Measurements from ENCODE around the gene SEPSECS.

The SEPSECS gene

GRCh38 chr4:25075129-25075528 is 85.1 kb downstream of the SEPSECS start:
- H4K20me1 ChIP-seq (ENCODE audit: insufficient read depth, low read length), result no peaks in the 10 kb centered on the region
- no peak overlapping the region for H3K4me2 ChIP-seq (ENCODE audit: insufficient read depth, low read length)
- H3K27me3 ChIP-seq (ENCODE audit: insufficient read depth, low read length, poor library complexity), result no peaks in the 10 kb centered on the region
- H3K79me2 ChIP-seq (ENCODE audit: insufficient read depth, low read length), result no peaks in the 10 kb centered on the region
- no peaks in the 10 kb centered on the region for H3K36me3 ChIP-seq (ENCODE audit: insufficient read depth, low read length)
- no peak overlapping the region for H2AFZ ChIP-seq (ENCODE audit: low read depth, low read length)
- no peak overlapping the region for H3K27ac ChIP-seq (ENCODE audit: low read length)
- H3K4me1 ChIP-seq (ENCODE audit: insufficient read depth, low read length), result no peaks in the 10 kb centered on the region
- H3K9ac ChIP-seq (ENCODE audit: low read depth, low read length), result no peak overlapping the region
- no peak overlapping the region for H3K4me3 ChIP-seq (ENCODE audit: low read depth in 1 of 2, low read length in 2 of 2)
- no peaks in the 10 kb centered on the region for H3K9me3 ChIP-seq (ENCODE audit: insufficient read depth, low read length, severe bottlenecking)
- ATAC-seq (ENCODE audit: insufficient read depth, low read depth), result no peak
- DNase-seq, result no peak
- no peak for TF ChIP-seq CTCF (IDR thresholded peaks at IDR 0.05; ENCODE audit: borderline replicate concordance, extremely low read depth, low read length, poor library complexity, severe bottlenecking)
- no peak for TF ChIP-seq EZH2 (IDR thresholded peaks at IDR 0.05; ENCODE audit: borderline replicate concordance, low read depth, low read length, severe bottlenecking)

DNA sequence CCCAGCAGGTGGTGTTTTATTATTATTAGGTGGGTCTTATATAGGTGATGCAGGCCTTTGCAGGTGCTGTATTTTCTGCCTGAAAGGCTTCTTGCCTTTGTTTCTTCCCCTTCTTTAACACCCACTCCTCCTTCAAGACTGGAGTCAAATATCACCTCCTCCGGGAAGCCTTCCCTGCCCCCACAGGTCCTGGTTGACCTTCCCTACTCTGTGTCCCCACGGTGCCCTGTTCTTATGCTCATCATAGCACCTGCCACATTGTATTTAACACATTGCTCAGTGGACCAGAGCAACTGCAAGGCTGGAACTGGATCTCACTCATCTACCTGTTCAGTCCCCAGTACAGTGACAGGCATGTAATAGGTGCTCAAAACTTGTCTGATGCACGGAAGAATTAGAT is 89.7 kb downstream of the SEPSECS start:
- Histone ChIP-seq H3K9me3 (ENCODE audit: insufficient read depth, low read length, severe bottlenecking) (no peaks in the 10 kb centered on the region), H4K20me1 (ENCODE audit: insufficient read depth, low read length) (no peaks in the 10 kb centered on the region), H3K4me3 (ENCODE audit: low read depth in 1 of 2, low read length in 2 of 2) (no peak overlapping the region), H3K4me2 (ENCODE audit: insufficient read depth, low read length) (no peak overlapping the region), H3K36me3 (ENCODE audit: insufficient read depth, low read length) (no peaks in the 10 kb centered on the region), H3K9ac (ENCODE audit: low read depth, low read length) (no peak overlapping the region), H3K27ac (ENCODE audit: low read length) (no peak overlapping the region), H2AFZ (ENCODE audit: low read depth, low read length) (no peak overlapping the region), H3K4me1 (ENCODE audit: insufficient read depth, low read length) (no peaks in the 10 kb centered on the region), H3K79me2 (ENCODE audit: insufficient read depth, low read length) (no peaks in the 10 kb centered on the region), H3K27me3 (ENCODE audit: insufficient read depth, low read length, poor library complexity) (no peaks in the 10 kb centered on the region)
- DNase-seq, result no peak
- no peak for TF ChIP-seq CTCF (IDR thresholded peaks at IDR 0.05; ENCODE audit: borderline replicate concordance, extremely low read depth, low read length, poor library complexity, severe bottlenecking)
- no peak for TF ChIP-seq EZH2 (IDR thresholded peaks at IDR 0.05; ENCODE audit: borderline replicate concordance, low read depth, low read length, severe bottlenecking)
- no peak for ATAC-seq (ENCODE audit: insufficient read depth, low read depth)

All from DND-41 (cell line).